HG03565 (cell line): Measurements from ENCODE around the gene CNN1.
"Not testable (repeated sequence)": the region's sequence is repeated elsewhere in the genome, so short reads cannot be mapped to it uniquely, and the experiment has no call there.

ENCODE experiments used
- ATAC-seq: cut with Tn5 transposase; IDR thresholded peaks from one replicate; pipeline ENCODE4 v1.9.1; 2021; ENCODE audit warnings: mild to moderate bottlenecking, moderate library complexity; ENCODE audit not compliant: unreplicated experiment

CNN1 gene

DNA sequence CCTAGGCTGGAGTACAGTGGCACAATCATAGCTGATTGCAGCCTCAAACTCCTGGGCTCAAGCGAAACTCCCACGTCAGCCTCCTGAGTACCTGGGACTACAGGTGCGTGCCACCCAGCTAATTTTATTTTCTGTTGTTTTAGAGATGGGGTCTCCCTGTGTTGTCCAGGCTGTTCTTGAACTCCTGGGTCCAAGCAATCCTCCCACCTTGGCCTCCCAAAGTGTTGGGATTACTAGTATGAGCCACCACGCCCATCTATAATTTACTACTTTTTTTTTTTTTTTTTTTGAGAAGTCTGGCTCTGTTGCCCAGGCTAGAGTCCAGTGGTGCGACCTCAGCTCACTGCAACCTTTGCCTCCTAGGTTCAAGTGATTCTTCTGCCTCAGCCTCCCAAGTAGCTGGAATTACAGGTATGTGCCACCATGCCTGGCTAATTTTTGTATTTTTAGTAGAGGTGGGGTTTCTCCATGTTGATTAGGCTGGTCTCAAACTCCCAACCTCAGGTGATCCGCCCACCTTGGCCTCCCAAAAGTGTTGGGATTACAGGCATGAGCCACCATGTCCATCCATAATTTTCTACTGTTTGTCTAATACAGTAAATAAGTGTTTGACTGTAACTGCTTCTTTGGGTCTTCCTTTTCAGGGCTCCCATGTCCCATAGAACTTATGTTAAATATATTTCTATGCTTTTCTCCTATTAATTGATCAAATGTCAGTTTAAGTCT, 25.6 kb downstream of the CNN1 start:
- ATAC-seq, result not testable (repeated sequence)

DNA sequence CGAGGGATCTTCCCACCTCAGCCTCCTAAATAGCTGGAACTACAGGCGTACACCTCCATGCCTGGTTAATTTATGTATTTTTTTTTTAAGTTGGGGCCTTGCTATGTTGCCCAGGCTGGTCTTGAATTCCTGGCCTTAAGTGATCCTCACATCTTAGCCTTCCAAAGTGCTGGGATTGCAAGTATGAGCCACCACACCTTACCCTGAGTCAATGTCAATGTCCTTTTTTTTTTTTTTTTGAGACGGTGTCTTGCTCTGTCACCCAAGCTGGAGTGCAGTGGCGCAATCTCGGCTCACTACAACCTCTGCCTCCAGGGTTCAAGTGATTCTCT, 27.0 kb downstream of the CNN1 start:
- ATAC-seq, result not testable (repeated sequence)

DNA sequence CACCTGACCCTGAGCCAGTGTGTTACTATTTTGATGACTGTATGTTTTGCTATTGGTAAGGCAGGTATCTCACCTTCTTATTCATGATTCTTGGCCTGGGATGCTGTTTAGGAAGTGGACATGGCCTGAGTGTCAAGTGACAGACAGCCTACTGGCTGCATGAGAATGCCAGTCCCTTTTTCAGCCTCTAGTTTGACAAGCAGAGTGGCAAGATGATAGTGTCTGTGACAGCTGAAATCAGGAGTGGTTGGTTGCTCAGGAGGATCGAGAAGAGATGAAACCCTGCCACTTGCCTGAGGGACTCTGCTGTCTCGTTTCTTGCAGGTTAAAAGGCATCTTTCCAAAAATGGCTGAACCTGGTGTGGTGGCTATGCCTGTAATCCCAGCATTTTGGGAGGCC, 27.5 kb downstream of the CNN1 start:
- ATAC-seq, result no peak

DNA sequence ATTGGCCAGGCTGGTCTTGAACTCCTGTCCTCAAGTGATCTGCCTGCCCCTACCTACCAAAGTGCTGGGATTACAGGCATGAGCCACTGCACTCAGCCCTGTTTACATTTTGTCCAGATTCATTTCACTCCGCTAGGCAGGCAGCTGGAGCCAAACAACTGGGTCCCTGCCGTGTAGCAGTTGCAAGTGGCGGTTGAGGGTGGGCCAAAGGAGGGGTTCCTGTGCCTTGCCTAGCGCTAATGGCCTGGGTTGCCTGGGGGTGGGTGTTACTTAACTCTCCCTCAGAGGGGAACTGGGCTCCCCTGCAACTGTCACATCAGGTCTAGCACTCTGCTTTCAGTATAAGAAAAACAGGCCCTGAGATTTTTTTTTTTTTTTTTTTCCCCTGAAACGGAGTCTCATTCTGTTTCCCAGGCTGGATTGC, 31.4 kb downstream of the CNN1 start:
- ATAC-seq, result no peak

DNA sequence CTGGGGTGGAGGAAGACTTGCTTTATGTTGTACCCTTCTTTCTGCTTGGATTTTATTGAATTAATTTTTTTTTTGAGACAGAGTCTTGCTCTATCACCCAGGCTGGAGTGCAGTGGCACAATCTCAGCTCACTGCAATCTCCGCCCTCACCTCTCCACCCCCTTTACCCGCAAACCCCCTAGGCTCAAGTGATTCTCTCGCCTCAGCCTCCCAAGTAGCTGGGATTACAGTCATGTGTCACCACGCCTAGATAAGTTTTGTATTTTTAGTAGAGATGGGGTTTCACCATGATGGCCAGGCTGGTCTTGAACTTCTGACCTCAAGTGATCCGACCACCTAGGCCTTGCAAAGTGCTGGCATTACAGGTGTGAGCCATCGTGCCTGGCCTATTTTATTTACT, 34.7 kb downstream of the CNN1 start:
- ATAC-seq, result not testable (repeated sequence)

DNA sequence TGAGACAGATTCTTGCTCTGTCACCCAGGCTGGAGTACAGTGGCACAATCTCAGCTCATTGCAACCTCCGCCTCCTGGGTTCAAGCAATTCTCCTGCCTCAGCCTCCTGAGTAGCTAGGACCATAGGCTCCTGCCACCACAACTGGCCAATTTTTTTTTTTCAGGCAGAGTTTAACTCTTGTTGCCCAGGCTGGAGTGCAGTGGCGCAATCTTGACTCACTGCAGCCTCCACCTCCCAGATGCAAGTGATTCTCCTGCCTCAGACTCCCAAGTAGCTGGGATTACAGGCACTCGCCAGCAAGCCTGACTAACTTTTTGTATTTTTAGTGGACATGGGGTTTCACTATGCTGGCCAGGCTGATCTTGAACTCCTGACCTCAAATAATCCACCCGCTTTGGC, 35.1 kb downstream of the CNN1 start:
- not testable (repeated sequence) for ATAC-seq

DNA sequence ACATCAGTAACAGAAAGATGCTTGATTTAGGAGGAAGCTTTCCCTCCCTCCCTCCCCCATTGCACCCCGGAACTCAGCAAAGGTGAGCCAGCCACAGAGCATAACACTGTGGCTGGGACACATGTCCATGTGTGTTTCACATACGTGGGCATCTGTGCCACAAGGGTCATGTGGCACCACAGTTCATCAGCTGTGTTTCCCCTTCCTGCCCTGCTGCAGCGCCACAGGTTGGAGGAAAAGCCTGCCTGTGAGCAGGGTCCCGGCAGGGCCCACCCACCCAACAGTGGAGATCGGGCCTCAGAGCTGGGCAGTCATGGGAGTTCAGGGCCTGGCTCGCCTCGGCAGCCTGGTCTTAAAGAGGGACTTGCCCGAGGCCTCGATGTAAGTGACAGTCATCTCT, 36.0 kb downstream of the CNN1 start:
- ATAC-seq, result no peak

DNA sequence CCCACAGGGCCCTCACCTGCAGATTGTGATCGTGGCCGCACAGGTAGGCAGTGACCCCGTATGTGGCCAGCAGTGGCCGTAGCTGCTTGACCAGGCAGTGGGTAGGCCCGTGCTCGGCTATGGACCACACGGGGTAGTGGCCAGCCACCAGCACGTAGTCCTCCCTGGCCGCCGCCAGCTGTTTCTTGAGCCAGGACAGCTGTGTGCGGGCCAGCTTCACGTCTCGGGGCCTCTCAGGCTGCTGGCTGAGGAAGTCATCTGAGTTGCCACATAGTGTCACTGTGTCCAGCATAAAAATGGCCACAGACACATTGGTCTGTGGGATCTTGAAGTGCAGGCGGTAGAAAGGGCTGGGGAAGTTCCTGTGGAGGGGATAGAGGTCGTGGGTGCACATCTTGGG, 37.6 kb downstream of the CNN1 start:
- no peak for ATAC-seq

DNA sequence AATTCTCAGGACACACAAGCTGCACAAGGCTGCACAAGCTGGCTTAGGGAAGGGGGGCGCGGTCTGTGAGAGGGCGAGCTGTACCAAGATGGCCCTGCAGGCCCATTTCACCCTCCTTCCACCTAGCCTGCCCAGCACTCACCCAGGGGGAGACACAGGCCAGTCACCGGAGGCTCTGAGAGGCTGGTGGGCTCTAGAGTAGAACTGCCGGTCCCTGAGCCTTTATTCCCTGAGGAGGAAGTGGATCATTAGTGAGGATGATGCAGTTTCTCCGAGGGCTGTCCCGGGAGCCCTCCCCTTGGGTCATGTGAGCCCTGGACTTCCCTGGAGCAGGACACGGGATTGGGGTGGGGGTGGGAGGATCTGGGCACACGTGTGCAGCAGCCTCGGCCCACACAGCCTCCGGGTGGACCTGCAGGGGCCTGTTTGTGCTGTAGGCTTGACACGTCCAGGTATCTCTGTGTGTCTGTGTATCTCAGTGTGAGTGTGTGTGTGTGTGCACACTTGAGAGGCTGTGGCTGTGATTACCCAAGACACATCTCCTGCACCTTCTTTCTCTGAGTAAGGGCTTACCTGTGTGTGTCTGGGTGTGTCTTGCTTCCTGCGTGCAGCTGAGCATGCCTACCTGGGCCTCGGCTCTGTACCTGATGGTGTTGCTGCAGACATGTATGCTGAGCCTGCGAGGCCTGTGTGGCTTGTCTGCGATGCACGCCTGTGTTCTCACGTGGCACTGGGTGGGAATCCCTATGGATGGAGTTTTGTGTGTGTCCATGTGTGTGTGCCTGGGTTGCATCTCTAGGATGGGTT, 39.0 kb downstream of the CNN1 start, which contains the start of gene ACP5:
TSS of gene ACP5 (minus strand) at position 195 of the 807 bp plus-strand sequence. CDS start 328 bp downstream, outside the sequence.
- no peak for ATAC-seq

DNA sequence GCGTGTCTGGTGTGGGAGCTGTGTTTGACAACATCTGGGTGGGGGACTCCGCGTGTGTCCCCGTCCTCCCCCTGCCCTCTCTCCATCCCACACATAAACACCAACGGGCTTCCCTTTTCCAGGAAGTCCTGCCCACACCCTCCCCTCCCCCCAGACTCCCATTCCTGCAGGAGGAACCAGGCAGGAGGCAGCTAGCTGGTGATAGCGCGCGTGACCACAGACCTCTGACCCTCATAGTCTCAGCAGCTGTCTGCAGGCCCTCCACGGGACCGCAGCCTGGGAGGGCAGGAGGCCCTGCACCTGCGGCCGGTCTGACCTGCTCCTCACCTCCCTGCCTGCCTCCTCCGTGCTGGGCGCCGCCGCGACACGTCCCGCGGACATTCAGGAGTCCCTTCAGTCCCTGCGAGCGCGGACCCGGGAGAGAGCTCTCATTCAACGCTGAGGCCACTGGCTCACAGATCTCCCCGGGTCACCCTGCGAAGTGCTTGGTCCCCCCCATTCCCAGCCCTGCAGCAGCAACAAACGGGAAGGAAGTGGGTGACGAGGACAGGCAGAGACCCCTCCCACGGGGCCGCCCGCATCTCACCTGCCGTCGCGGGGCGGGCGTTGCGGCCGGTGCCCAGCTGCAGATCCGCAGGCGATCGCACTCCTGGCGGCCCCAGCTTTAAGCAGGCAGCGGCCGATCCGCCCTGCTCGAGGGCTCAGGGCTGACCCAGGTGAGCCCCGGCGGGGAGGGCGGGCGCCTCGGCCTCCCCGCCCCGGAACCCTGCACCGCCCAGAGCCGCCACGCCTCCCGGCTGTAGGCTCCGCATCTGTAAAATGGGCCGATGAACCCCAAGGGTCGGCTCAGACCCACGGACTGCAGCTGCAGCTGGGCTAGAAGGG, 39.8 kb downstream of the CNN1 start:
- no peak for ATAC-seq

DNA sequence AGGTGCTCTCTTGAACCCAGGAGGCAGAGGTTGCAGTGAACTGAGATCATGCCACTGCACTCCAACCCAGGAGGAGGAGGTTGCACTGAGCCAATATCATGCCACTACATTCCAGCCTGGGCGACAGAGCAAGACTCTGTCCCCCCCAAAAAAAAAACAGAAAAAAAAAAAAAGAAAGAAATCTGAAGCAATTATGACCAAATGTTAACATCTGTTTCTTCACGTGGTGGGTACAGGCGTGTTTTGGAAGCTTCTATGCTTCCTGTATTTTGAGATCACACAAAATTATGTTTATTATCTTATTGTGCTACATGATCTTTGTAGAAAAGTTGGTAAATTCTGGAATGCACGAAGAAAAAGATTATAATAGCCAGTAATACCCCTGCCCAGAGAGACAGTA, 41.5 kb downstream of the CNN1 start:
- ATAC-seq, result no peak

DNA sequence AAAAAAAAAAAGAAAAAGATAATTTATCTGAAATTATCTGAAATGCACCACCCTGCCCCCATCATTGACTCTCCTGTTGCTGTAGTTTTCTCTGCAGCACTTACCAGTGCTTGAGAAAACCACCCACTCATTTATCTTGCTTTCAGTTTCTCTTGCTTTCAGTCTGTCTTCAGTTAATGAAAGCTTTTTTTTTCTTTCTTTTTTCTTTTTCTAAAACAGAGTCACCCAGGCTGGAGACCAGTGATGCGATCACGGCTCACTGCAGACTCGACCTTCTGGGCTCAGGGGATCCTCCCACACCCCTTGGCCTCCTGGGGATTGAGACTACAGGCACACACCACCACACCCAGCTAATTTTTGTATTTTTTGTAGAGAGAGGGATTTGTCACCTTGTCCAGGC, 43.1 kb downstream of the CNN1 start:
- peak; percentile 79 for ATAC-seq

DNA sequence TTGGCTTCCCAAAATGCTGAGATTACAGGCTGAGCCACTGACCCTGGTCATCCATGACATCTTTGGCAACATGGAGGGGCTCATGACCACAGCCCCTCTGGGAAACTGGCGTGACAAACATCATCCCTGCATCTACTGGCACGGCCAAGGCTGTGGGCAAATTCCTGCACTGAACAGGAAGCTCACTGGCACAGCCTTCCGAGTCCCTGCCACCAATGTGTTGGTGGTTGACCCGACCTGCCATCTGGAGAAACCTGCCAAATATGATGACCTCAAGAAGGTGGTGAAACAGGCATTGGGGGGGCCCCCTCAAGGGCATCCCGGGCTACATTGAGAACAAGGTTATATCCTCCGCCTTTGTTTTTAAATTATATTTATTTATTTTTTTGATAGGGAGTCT, 47.7 kb downstream of the CNN1 start:
- ATAC-seq, result no peak

DNA sequence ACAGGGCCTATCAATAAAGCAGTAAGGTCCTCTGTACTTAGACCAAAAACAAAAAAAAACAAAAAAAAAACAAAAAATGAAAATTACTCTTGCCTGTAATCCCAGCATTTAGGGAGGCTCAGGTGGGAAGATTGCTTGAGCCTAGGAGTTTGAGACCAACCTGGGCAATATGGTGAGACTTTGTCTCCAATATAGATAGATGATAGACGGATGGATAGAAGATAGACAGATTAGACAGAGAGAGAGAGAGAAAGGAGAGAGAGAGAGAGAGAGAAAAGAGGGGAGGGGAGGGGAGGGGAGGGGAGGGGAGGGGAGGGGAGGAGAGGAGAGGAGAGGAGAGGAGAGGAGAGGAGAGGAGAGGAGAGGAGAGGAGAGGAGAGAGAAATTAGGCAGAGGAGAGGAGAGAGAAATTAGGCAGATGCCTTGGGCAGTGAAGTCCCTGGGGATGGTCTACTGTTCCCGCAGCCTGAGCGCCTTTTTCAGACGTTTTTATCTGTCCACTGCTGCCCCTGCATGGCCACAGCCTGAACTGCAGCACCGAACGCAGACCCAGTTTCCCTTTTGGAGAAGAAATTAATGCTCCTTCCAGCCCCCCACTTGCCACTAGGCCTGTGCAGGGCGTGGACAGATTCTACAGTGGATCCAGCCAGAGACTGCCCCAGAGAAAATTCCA, 48.8 kb downstream of the CNN1 start:
- peak; percentile 45 for ATAC-seq

DNA sequence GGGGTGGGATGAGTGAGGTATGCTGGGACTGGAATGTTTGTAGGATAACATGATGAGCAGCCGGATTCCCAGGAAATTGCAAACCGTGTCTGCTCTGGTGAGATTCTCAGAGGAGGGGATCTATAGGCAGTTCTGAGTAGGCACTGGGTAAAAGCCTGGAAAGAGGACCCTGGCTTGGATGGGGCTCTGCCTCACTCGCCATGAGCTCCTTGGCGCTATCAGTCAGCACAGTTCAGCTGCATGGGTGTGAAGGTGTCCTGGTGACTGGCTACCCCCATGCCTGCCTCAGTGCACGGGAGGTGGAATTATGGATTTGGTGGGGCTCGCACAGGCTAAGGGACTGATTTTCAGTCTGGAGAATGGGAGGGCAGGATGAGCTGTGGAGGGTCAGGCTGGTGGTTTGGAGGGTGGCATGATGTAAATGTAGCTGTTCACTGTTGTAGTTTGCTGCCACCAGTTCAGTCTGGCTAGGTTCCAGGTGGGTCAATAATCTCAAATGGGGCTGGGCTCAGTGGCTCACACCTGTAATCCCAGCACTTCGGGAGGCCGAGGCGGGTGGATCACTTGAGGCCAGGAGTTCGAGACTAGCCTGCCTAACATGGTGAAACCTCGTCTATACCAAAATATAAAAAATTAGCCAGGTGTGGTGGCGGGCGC, 49.5 kb downstream of the CNN1 start:
- ATAC-seq, result no peak

DNA sequence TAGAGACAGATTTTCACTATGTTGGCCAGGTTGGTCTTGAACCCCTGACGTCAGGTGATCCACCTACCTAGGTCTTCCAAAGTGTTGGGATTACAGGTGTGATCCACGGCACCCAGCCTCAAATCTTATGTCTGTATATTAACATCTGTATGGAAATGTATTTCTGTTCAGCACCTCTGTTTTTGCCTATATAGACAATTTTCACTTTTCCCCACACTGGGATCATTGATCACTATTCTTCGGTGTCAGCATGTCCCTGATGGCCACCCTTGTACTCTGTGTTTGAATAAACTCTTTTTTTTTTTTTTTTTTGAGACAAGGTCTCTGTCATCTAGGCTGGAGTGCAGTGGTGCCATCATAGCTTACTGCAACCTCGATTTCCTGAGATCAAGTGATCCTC, 55.4 kb downstream of the CNN1 start:
- no peak for ATAC-seq

DNA sequence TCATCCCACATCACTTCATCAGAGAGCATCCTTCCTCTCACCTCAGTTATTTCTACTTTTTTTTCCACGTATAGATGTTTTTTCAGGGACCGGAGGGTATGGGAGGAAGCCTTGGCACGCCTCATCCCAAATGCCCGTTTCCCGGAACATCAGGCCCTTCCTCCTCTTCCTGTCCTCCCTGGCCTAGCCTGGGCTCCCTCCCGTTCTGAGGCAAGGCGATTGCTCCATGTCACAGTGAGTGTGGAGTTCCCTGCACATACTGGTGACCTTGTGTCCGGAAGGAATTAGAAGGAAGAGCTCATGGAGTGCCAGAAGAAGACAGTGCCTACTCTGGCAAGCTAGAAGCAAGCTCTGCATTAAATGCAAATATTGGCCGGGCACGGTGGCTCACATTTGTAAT, 57.5 kb downstream of the CNN1 start:
- ATAC-seq, result no peak

DNA sequence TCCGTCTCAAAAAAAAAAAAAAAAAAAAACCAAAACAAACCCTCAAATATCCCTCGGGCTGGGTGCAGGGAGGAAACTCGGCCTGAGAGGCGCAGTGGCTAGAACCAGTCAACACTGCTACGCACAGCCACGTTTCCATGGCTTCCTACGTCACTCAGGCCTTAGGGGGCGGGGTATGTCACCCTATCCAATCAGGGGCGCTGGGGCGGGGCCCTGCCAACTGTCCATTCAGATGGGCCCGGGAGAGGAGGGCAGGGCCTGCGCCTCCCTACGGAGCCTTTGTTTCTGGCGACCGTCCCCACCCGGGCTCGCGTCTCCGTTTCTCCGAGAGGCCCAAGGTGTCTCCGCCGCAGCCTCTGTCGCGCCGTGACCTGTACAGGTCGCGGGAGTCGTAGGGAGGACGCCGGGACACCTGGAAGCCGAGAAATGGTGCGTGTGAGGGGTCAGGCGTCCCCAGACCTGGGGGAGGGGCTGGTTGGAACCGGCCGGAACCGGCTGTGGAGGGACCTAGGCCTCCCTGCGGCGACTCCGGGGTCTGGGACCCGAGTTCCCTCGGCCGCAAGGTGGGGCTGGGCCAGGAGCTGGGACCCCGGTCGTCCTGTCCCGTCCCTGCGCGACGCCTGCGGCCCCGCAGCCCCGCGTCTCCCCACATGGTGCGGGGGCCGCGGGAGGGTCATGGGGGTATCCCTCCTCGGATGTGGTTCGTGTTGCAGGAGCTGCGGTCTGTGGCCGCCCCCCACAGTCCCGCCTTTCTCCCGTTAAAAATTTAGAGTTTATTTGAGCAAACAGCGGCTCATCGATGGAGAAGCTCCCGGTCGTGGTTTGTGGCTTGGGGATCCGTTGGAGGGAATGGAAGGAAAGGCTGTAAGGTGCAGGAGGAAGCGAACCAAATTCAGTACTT, 58.8 kb downstream of the CNN1 start, which contains the start of gene ZNF627:
TSS of gene ZNF627 (plus strand) at position 282 of the 901 bp plus-strand sequence. CDS start at position 427, 145 bp downstream.
- ATAC-seq, result peak; percentile 94

DNA sequence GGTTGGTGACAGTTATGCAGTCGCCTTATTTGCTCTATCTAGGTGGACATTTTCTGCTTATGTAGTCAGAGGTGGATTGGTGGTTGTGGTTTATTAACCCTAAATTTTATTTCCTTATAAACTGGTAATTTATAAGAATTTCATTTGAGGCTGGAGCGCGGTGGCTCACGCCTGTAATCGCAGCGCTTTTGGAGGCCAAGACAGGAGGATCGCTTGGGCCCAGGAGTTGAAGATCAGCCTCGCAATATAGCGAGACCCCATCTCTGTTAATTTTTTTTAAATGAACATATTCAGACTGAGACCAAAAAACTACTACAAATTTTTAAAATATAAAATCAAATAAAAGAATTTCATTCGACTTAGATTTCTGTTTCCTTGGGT, 59.4 kb downstream of the CNN1 start:
- no peak for ATAC-seq
